Measurements from ENCODE around the gene FBXO22. TPM values are rescaled to one million over a fixed set of nuclear protein-coding genes. Genes with fewer than 3 reads are reported as not detected.
"Not testable (repeated sequence)": the region's sequence is repeated elsewhere in the genome, so short reads cannot be mapped to it uniquely, and the experiment has no call there.

The FBXO22 gene
- 10 to 100 TPM; 21.4 to 25.5 TPM for total RNA-seq
- 10 to 100 TPM; 31.6 to 43.7 TPM for polyA plus RNA-seq (ENCODE audit: insufficient read length in 2 of 2)
- long read RNA-seq, donor 1, full-length matches to known transcripts: 7 of 7 reads
- long read RNA-seq, donor 1, partial matches to known transcripts: 0 of 7 reads
- long read RNA-seq, donor 1, other reads (novel, unspliced or antisense): 0 of 7 reads
- long read RNA-seq, donor 2, full-length matches to known transcripts: 2 of 2 reads
- long read RNA-seq, donor 2, partial matches to known transcripts: 0 of 2 reads
- long read RNA-seq, donor 2, other reads (novel, unspliced or antisense): 0 of 2 reads
- long read RNA-seq, donor 3, full-length matches to known transcripts: 3 of 3 reads
- long read RNA-seq, donor 3, partial matches to known transcripts: 0 of 3 reads
- long read RNA-seq, donor 3, other reads (novel, unspliced or antisense): 0 of 3 reads
- long read RNA-seq, donor 4, full-length matches to known transcripts: 11 of 20 reads
- long read RNA-seq, donor 4, partial matches to known transcripts: 9 of 20 reads
- long read RNA-seq, donor 4, other reads (novel, unspliced or antisense): 0 of 20 reads

DNA sequence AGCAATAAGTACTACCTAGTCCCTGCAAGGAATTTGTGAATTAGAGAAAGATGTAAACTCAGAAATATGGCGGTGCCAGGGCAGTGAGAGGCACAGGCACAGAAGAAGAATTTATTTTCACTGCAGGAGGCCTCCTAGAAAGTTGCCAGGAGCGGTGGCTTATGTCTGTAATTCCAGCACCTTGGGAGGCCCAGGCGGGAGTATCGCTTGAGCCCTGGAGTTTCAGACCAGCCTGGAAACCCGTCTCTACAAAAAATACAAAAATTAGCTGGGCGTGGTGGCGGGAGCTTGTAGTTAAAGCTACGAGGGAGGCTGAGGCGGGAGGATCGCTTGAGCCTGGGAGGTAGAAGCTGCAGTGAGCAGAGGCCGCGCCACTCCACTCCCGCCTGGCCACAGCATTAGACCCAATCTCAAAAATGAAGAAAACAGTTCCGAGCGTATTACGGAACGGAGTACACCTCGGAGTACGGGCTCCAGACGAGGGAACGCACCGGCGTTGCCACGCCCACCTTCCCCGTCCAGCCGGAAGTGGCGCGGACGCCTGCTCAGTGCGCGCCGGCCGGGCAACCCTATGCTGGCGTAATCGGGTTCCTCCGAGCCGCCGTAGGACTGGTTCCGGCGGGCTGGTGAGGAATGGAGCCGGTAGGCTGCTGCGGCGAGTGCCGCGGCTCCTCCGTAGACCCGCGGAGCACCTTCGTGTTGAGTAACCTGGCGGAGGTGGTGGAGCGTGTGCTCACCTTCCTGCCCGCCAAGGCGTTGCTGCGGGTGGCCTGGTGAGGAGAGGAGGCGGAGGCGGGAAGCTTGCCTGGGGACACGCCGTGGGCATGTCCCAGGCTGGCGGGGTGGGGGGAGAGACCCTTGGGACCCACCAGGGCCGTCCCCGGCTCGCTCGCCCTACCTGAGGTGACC lies at the start of gene FBXO22:
TSS of gene FBXO22 (plus strand) at position 548 of the 909 bp plus-strand sequence. CDS start at position 634, 86 bp downstream.
- under 1% methylated on average over 57 of the region's 63 CpGs for WGBS (ENCODE audit: insufficient coverage)
- DNase-seq (ENCODE audit: low read depth in 4 of 6, low spot score in 6 of 6): peak; percentile 79 to 97 (median 84)
- Histone ChIP-seq H3K36me3 (ENCODE audit: control insufficient read depth, insufficient read depth, low read length) (peaks cover 8% of the 10 kb centered on the region), H3K27ac (ENCODE audit: low read depth, low read length) (peak within 1 kb of the TSS; percentile 83), H3K9me3 (ENCODE audit: control insufficient read depth, insufficient read depth, low read length) (no peaks in the 10 kb centered on the region), H3K27me3 (ENCODE audit: control insufficient read depth, insufficient read depth, low read length) (no peaks in the 10 kb centered on the region), H3K4me3 (ENCODE audit: low read depth, low read length) (peak within 1 kb of the TSS; percentile 77), H3K4me1 (ENCODE audit: control insufficient read depth, insufficient read depth, low read length) (peaks cover 6% of the 10 kb centered on the region)

DNA sequence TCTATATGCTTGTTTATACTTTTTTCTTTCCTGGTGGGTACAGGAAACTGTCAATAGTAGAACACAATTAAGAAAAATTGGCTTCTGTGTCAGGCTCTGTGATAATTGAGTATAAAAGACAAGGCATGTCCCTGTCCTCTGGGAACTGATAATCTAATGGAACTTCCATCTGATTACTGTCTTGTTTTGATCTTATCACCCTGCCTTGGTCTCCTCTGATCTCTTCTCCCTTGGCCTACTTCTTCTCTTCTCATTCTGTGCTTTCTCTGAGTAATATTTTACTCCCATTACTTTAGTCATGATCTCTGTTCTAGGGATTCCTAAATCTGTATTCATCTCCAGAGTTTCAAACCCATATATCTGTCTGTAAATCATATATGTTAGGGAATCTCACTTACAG lies 45.8 kb upstream of the FBXO22 start:
- Histone ChIP-seq H3K9me3 (ENCODE audit: control insufficient read depth, insufficient read depth, low read length) (no peaks in the 10 kb centered on the region), H3K4me3 (ENCODE audit: low read depth, low read length) (no peak overlapping the region), H3K36me3 (ENCODE audit: control insufficient read depth, insufficient read depth, low read length) (peaks cover 6% of the 10 kb centered on the region), H3K4me1 (ENCODE audit: control insufficient read depth, insufficient read depth, low read length) (no peaks in the 10 kb centered on the region), H3K27ac (ENCODE audit: low read depth, low read length) (no peak overlapping the region), H3K27me3 (ENCODE audit: control insufficient read depth, insufficient read depth, low read length) (no peaks in the 10 kb centered on the region)
- no peak for DNase-seq (ENCODE audit: low read depth in 4 of 6, low spot score in 6 of 6)

DNA sequence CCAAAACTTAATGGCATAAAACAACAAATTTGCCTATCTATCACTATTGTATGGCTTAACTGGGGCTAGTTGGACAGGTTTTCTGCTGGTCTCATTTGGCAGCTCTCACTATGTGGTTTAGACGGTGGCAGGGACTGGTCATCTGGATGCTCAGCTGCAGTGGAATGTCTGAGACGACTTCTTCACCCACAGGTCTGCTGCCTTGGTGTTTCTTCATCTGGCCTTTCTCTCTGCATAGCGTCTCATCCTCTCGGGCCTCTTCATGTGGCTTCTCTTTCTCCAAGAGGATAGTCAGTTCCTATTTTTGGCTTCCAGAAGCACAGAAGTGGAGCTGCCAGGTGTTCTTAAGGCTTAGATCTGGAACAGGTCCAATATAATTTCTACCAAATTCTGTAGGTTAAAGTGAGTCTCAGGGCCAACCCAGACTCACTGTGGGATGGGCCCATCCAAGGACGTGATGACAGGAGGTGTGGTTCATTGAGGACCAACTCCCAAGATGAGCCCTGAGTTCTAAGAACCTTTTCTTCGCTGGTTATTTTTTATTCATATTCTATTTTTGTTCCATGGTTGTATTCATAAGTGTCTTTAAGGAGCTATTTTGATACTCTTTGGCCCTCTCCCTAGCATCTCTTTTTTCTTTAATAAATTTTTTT lies 41.8 kb upstream of the FBXO22 start:
- Histone ChIP-seq H3K9me3 (ENCODE audit: control insufficient read depth, insufficient read depth, low read length) (no peaks in the 10 kb centered on the region), H3K36me3 (ENCODE audit: control insufficient read depth, insufficient read depth, low read length) (no peaks in the 10 kb centered on the region), H3K27ac (ENCODE audit: low read depth, low read length) (no peak overlapping the region), H3K4me3 (ENCODE audit: low read depth, low read length) (no peak overlapping the region), H3K4me1 (ENCODE audit: control insufficient read depth, insufficient read depth, low read length) (no peaks in the 10 kb centered on the region), H3K27me3 (ENCODE audit: control insufficient read depth, insufficient read depth, low read length) (no peaks in the 10 kb centered on the region)
- WGBS (ENCODE audit: insufficient coverage): 89% methylated on average over 2 of the region's 6 CpGs
- DNase-seq (ENCODE audit: low read depth in 4 of 6, low spot score in 6 of 6): no peak

DNA sequence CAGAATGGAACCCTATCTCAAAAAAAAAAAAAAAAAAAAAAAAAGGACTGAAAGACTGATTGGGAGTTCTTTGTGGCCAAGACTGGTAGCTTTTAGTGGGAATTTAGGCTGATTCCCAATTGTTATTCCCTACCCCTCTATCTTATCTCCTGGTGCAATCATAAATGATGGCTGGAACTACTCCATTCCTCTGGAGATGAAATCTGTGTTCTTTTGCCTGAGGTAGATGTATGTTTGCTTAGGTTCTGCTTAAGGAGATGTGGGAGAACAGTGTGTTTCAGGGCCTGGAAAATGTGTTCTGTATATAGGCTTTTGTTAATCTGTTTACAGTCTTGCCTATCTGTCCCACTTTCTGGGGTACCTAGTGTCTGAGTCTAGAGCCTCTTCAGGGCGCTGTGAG lies 40.9 kb upstream of the FBXO22 start:
- Histone ChIP-seq H3K27me3 (ENCODE audit: control insufficient read depth, insufficient read depth, low read length) (no peaks in the 10 kb centered on the region), H3K36me3 (ENCODE audit: control insufficient read depth, insufficient read depth, low read length) (no peaks in the 10 kb centered on the region), H3K9me3 (ENCODE audit: control insufficient read depth, insufficient read depth, low read length) (no peaks in the 10 kb centered on the region), H3K4me1 (ENCODE audit: control insufficient read depth, insufficient read depth, low read length) (no peaks in the 10 kb centered on the region), H3K4me3 (ENCODE audit: low read depth, low read length) (no peak overlapping the region), H3K27ac (ENCODE audit: low read depth, low read length) (no peak overlapping the region)
- DNase-seq (ENCODE audit: low read depth in 4 of 6, low spot score in 6 of 6): no peak
- WGBS (ENCODE audit: insufficient coverage): no CpG with 5 or more reads among the region's 1 CpG

DNA sequence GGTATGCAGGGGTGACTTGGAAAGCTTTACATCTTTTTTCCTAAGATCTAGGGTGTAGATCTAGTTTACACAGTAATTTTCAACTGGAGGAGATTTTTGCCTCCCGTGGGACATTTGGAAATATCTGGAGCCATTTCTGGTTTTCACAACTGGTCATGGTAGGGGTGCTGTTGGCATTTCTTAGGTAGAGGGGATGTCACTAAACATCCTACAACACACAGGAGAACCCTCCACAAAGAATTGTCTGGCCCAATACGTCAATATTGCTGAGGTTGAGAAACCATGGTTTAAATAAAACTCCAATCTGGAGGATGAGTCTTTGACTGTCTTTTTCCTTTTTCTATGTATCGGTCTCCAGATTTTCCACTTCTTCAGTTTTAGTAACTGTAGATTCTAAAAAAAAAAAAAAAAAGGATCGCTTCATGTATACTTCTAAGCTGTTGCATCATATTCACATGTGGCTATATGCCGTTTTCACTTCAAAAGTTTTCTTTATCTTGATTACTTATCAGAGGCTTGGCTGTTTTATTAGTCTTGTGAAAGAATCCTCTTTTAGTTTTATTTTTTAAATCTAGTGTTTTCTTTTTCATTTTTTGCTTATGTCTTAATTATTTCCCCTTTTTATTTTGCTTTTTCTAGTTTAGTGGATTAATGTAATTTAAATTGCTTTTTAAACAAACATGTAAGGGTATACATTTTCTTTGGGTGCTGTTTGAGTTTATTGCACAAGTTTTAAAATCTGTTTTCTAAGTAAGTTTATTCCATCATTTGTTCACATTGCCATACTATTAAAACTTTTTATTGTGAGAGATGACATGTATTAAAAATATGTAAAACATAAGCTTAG lies 39.2 kb upstream of the FBXO22 start:
- no peaks in the 10 kb centered on the region for H3K4me1 ChIP-seq (ENCODE audit: control insufficient read depth, insufficient read depth, low read length)
- H3K27me3 ChIP-seq (ENCODE audit: control insufficient read depth, insufficient read depth, low read length): no peaks in the 10 kb centered on the region
- no peaks in the 10 kb centered on the region for H3K9me3 ChIP-seq (ENCODE audit: control insufficient read depth, insufficient read depth, low read length)
- H3K27ac ChIP-seq (ENCODE audit: low read depth, low read length): no peak overlapping the region
- H3K36me3 ChIP-seq (ENCODE audit: control insufficient read depth, insufficient read depth, low read length): no peaks in the 10 kb centered on the region
- no peak for DNase-seq (ENCODE audit: low read depth in 4 of 6, low spot score in 6 of 6)
- WGBS (ENCODE audit: insufficient coverage): no CpG with 5 or more reads among the region's 5 CpGs
- no peak overlapping the region for H3K4me3 ChIP-seq (ENCODE audit: low read depth, low read length)

DNA sequence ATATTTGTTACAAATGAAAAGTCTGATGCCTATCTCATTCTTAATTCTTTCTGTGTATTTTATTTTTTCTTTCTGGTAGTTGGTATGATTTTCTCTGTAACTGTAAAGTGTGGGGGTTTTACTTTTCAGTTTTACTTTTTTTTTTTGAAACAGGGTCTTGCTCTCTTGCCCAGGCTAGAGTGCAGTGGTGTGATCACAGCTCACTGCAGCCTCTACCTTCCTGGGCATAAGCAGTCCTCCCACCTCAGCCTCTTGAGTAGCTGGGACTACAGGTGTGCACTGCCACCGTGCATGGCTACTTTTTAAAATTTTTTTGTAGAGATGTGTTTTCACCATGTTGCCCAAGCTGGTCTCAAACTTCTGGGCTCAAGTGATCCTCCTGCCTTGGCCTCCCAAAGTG lies 37.6 kb upstream of the FBXO22 start:
- not testable (repeated sequence) for DNase-seq (ENCODE audit: low read depth in 4 of 6, low spot score in 6 of 6); H3K27me3 ChIP-seq (ENCODE audit: control insufficient read depth, insufficient read depth, low read length); H3K36me3 ChIP-seq (ENCODE audit: control insufficient read depth, insufficient read depth, low read length); H3K4me1 ChIP-seq (ENCODE audit: control insufficient read depth, insufficient read depth, low read length); H3K9me3 ChIP-seq (ENCODE audit: control insufficient read depth, insufficient read depth, low read length); H3K27ac ChIP-seq (ENCODE audit: low read depth, low read length); H3K4me3 ChIP-seq (ENCODE audit: low read depth, low read length)
- 83% methylated on average over 1 of the region's 1 CpG for WGBS (ENCODE audit: insufficient coverage)

DNA sequence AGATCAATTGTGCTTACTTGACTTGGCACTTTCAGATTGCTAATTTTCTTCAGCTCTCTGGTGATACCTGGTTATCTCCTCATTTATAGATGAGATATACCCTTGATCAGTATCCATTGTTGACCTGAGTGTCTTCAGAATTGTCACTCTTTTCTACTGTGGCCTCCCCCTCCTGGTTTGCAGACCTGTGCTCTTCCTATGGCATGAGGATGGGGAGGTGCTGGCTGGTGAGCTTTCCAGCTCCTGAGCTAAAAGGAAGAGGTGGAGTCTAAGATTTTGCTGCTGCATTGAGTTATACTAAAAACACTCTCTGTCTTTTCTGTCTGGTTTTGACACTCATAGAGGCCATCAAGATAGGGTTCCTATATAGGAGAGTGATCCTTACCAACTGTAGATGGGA lies 36.8 kb upstream of the FBXO22 start:
- Histone ChIP-seq H3K4me1 (ENCODE audit: control insufficient read depth, insufficient read depth, low read length) (no peaks in the 10 kb centered on the region), H3K4me3 (ENCODE audit: low read depth, low read length) (no peak overlapping the region), H3K9me3 (ENCODE audit: control insufficient read depth, insufficient read depth, low read length) (no peaks in the 10 kb centered on the region), H3K27ac (ENCODE audit: low read depth, low read length) (no peak overlapping the region), H3K36me3 (ENCODE audit: control insufficient read depth, insufficient read depth, low read length) (no peaks in the 10 kb centered on the region), H3K27me3 (ENCODE audit: control insufficient read depth, insufficient read depth, low read length) (no peaks in the 10 kb centered on the region)
- no peak for DNase-seq (ENCODE audit: low read depth in 4 of 6, low spot score in 6 of 6)

DNA sequence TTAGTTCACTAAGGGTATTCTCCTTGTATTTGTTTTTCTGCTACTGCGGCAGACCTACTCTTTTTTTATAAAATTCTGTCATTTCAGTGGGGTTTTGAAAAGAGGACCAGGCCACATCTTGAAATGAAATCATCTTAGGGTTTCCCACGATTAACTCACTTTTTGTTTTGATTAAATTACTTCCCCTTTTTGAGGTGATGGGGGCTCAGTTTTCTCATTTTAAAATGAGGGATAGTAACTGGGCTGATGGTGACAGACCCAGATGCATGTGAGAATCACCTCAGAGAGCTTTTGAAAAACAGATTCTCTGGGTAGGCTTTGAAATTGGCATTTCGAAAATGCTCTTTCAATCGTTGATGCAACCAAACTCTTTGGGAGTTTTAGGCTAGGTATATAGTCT lies 36.2 kb upstream of the FBXO22 start:
- no peaks in the 10 kb centered on the region for H3K4me1 ChIP-seq (ENCODE audit: control insufficient read depth, insufficient read depth, low read length)
- H3K27me3 ChIP-seq (ENCODE audit: control insufficient read depth, insufficient read depth, low read length): no peaks in the 10 kb centered on the region
- H3K27ac ChIP-seq (ENCODE audit: low read depth, low read length): no peak overlapping the region
- H3K9me3 ChIP-seq (ENCODE audit: control insufficient read depth, insufficient read depth, low read length): no peaks in the 10 kb centered on the region
- H3K4me3 ChIP-seq (ENCODE audit: low read depth, low read length): no peak overlapping the region
- no peaks in the 10 kb centered on the region for H3K36me3 ChIP-seq (ENCODE audit: control insufficient read depth, insufficient read depth, low read length)
- DNase-seq (ENCODE audit: low read depth in 4 of 6, low spot score in 6 of 6): no peak
- 79% methylated on average over 2 of the region's 4 CpGs for WGBS (ENCODE audit: insufficient coverage)

DNA sequence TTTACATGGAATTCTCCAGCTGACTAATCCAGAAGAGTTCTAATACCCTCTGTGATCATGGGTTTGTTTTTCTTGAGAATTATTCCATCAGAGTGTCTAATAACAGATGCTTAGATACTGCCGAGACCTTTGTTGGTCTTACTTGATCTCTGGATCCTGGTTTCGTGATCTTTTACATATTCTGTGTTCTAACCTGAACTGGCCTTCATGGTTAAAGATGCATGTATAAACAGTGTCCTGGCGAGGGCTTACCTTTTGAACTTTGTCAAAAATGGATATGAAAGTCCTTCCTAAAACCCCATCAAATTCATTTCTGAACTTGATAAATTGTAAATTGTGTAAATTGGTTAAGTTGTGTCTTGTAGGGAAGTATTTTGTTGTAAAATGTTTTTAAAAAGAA lies 35.7 kb upstream of the FBXO22 start:
- Histone ChIP-seq H3K4me1 (ENCODE audit: control insufficient read depth, insufficient read depth, low read length) (no peaks in the 10 kb centered on the region), H3K36me3 (ENCODE audit: control insufficient read depth, insufficient read depth, low read length) (no peaks in the 10 kb centered on the region), H3K4me3 (ENCODE audit: low read depth, low read length) (no peak overlapping the region), H3K9me3 (ENCODE audit: control insufficient read depth, insufficient read depth, low read length) (no peaks in the 10 kb centered on the region), H3K27me3 (ENCODE audit: control insufficient read depth, insufficient read depth, low read length) (no peaks in the 10 kb centered on the region), H3K27ac (ENCODE audit: low read depth, low read length) (no peak overlapping the region)
- DNase-seq (ENCODE audit: low read depth in 4 of 6, low spot score in 6 of 6): no peak
- no CpG with 5 or more reads among the region's 3 CpGs for WGBS (ENCODE audit: insufficient coverage)
